ENCODE measurements around the gene ERP27.

DNA sequence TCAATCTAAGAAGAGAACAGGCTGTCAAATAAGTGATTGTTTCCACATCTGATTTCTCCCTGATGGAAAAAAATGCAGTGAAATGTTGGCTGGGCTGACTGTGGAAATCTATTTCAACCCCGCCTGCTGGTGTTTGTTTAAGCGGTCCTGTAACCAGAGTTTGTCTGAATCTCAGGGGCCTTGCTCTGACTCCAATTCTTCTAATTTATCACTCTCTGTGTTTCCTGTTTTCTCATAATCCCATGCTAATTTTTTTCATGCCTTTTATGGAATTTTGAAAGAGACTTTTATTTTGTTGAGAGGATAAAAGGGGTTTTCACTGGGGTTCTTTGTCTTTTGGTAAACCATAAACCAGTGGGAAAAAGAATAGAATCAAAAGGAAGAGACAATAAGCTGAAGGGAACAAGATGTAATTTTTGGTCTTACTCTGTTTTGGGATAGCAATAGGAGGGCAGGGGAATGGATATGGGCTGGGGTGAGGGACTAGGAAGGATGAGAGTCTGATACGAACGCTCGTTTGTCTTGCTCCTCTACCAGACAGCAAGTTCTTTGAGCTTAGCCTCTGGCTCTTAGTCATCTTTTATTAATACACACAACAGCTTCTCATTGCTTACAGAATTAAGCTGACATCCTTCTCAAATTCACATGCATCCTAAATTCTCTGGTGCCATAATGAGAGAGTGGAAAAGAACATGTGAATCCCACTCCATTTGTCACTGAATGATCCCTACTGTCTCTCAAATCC lies 44.7 kb downstream of the ERP27 start:
- TF ChIP-seq, protein P1, sequence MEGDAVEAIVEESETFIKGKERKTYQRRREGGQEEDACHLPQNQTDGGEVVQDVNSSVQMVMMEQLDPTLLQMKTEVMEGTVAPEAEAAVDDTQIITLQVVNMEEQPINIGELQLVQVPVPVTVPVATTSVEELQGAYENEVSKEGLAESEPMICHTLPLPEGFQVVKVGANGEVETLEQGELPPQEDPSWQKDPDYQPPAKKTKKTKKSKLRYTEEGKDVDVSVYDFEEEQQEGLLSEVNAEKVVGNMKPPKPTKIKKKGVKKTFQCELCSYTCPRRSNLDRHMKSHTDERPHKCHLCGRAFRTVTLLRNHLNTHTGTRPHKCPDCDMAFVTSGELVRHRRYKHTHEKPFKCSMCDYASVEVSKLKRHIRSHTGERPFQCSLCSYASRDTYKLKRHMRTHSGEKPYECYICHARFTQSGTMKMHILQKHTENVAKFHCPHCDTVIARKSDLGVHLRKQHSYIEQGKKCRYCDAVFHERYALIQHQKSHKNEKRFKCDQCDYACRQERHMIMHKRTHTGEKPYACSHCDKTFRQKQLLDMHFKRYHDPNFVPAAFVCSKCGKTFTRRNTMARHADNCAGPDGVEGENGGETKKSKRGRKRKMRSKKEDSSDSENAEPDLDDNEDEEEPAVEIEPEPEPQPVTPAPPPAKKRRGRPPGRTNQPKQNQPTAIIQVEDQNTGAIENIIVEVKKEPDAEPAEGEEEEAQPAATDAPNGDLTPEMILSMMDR (IDR thresholded peaks at IDR 0.05; ENCODE audit: low read length) = no peak
- TF ChIP-seq EZH2 (IDR thresholded peaks at IDR 0.05; ENCODE audit: borderline replicate concordance, low read length) = no peak

All from OCI-LY1 (cell line).